Measurements from ENCODE around the gene TAF3.

The TAF3 gene

GRCh38 chr10:7937315-7937945, 119.1 kb downstream of the TAF3 start:
- no peak for DNase-seq

GRCh38 chr10:7941576-7941975, 123.3 kb downstream of the TAF3 start:
- DNase-seq = no peak

GRCh38 chr10:7942316-7942715, 124.0 kb downstream of the TAF3 start:
- no peak for DNase-seq

GRCh38 chr10:7942859-7943258, 124.6 kb downstream of the TAF3 start:
- no peak for DNase-seq

GRCh38 chr10:7944215-7944480, 125.8 kb downstream of the TAF3 start:
- no peak for DNase-seq

- DNase-seq = no peak
Measured at GRCh38 chr10:7944537-7944936, 126.2 kb downstream of the TAF3 start.

- no peak for DNase-seq
Measured at GRCh38 chr10:7945034-7945433, 126.7 kb downstream of the TAF3 start.

GRCh38 chr10:7945469-7946187, 127.3 kb downstream of the TAF3 start:
- no peak for DNase-seq

- no peak for DNase-seq
Measured at GRCh38 chr10:7948371-7949000, 130.2 kb downstream of the TAF3 start.

GRCh38 chr10:7950981-7951847, 132.9 kb downstream of the TAF3 start:
- DNase-seq = no peak

GRCh38 chr10:7952266-7952665, 134.0 kb downstream of the TAF3 start:
- DNase-seq = no peak

GRCh38 chr10:7953447-7953846, 135.1 kb downstream of the TAF3 start:
- no peak for DNase-seq

GRCh38 chr10:7955446-7955845, 137.1 kb downstream of the TAF3 start:
- DNase-seq = no peak

GRCh38 chr10:7956508-7956907, 138.2 kb downstream of the TAF3 start:
- DNase-seq = no peak

- no peak for DNase-seq
Measured at GRCh38 chr10:7957591-7957990, 139.3 kb downstream of the TAF3 start.

GRCh38 chr10:7958442-7958841, 140.1 kb downstream of the TAF3 start:
- DNase-seq = no peak

GRCh38 chr10:7960108-7960507, 141.8 kb downstream of the TAF3 start:
- DNase-seq = no peak

- no peak for DNase-seq
Measured at GRCh38 chr10:7962592-7962991, 144.3 kb downstream of the TAF3 start.

- DNase-seq = no peak
Measured at GRCh38 chr10:7965457-7965856, 147.2 kb downstream of the TAF3 start.

- no peak for DNase-seq
Measured at GRCh38 chr10:7967035-7967434, 148.7 kb downstream of the TAF3 start.

- DNase-seq = no peak
Measured at GRCh38 chr10:7968510-7969112, 150.3 kb downstream of the TAF3 start.

GRCh38 chr10:7969623-7970022, 151.3 kb downstream of the TAF3 start:
- no peak for DNase-seq

GRCh38 chr10:7971949-7972348, 153.6 kb downstream of the TAF3 start:
- no peak for DNase-seq
